ENCODE measurements around the gene ZFP64. TPM values are rescaled to one million over a fixed set of nuclear protein-coding genes. Genes with fewer than 3 reads are reported as not detected.

Gene ZFP64
- total and polyA plus RNA-seq, 2 donors (not counting 3 experiments of a cell fraction or from before 2014, with no cell fraction given), result 31.7 to 35.4 TPM

DNA sequence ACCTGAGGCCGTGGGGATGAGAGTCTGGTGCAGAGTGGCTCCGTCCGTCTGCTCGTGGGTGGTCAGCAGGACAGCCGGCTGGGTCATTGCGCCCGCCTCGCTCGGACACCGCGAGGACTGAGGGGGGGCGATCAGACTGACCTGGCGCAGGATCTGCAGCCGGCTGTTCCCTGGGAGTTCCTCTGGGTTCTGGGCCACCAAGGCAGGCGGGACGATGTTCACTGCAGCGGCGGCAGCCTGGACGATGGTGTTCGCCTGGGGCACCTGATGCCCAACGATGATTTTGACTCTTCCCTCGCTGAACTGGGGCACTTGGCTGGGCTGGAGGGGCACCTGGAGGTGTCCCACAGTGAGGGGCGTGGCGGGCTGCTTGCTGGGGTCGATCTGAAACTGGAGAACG lies 39.2 kb downstream of the ZFP64 start:
- no peak for FAIRE-seq
- ChIA-PET POLR2A (no interaction called here), CTCF (interaction anchor here (1.2 kb wide), 1 partner anchor 9 kb away, joined by 3 read pairs; no protein-coding TSS in a partner anchor)
- no peak for DNase-seq (ENCODE audit: low read depth, low spot score)
- no TSS peak for BruUV-seq (replicated peaks)
- TF ChIP-seq MYC (IDR thresholded peaks at IDR 0.05; ENCODE audit: low read depth, low read length) (no peak), GATA2 (IDR thresholded peaks at IDR 0.05; ENCODE audit: insufficient read depth, insufficient read length, low read depth, low read length) (no peak), FOS (IDR thresholded peaks at IDR 0.05; ENCODE audit: borderline replicate concordance, insufficient read depth, low read length) (no peak), EZH2 (IDR thresholded peaks at IDR 0.05; ENCODE audit: borderline replicate concordance, low read depth, low read length, severe bottlenecking) (no peak), JUN (IDR thresholded peaks at IDR 0.05; ENCODE audit: borderline replicate concordance, insufficient read depth, insufficient read length, low read depth) (no peak), POLR2A (IDR thresholded peaks at IDR 0.05; ENCODE audit: low read depth, low read length) (no peak), POLR2AphosphoS5 (IDR thresholded peaks at IDR 0.05; ENCODE audit: insufficient read depth, low read depth, low read length) (no peak)
- TF ChIP-seq, protein P1, sequence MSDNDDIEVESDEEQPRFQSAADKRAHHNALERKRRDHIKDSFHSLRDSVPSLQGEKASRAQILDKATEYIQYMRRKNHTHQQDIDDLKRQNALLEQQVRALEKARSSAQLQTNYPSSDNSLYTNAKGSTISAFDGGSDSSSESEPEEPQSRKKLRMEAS (IDR thresholded peaks at IDR 0.05; ENCODE audit: insufficient read depth, insufficient read length), result no peak
- TF ChIP-seq, protein P2, sequence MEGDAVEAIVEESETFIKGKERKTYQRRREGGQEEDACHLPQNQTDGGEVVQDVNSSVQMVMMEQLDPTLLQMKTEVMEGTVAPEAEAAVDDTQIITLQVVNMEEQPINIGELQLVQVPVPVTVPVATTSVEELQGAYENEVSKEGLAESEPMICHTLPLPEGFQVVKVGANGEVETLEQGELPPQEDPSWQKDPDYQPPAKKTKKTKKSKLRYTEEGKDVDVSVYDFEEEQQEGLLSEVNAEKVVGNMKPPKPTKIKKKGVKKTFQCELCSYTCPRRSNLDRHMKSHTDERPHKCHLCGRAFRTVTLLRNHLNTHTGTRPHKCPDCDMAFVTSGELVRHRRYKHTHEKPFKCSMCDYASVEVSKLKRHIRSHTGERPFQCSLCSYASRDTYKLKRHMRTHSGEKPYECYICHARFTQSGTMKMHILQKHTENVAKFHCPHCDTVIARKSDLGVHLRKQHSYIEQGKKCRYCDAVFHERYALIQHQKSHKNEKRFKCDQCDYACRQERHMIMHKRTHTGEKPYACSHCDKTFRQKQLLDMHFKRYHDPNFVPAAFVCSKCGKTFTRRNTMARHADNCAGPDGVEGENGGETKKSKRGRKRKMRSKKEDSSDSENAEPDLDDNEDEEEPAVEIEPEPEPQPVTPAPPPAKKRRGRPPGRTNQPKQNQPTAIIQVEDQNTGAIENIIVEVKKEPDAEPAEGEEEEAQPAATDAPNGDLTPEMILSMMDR (IDR thresholded peaks at IDR 0.05; ENCODE audit: extremely low read depth in 1 of 2, insufficient read depth in 1 of 2, low read depth in 1 of 2, low read length in 2 of 2), result no peak
- intact Hi-C loops (cut with micrococcal nuclease) (no loop called here), dilution Hi-C loops (cut with MboI; ENCODE audit: extremely low pct_ligation_motif_present, low sequenced_read_pairs) (no loop called here)
- peaks cover 0 to 15% of the 10 kb centered on the region in 2 experiments for H3K36me3 ChIP-seq (ENCODE audit: control insufficient read depth in 2 of 2, extremely low read depth in 1 of 2, insufficient read depth in 2 of 2, low read length in 2 of 2)
- no peak overlapping the region for H3K9ac ChIP-seq (replicated peaks; ENCODE audit: extremely low read depth, insufficient read depth, low read length)
- H3K27me3 ChIP-seq (ENCODE audit: control insufficient read depth in 2 of 2, insufficient read depth in 2 of 2, low read length in 2 of 2), result no peaks in the 10 kb centered on the region
- H3K79me2 ChIP-seq (ENCODE audit: control insufficient read depth, insufficient read depth, low read length), result no peaks in the 10 kb centered on the region
- H3K9me1 ChIP-seq (replicated peaks; ENCODE audit: control insufficient read depth, extremely low read depth, insufficient read depth, low read length), result no peaks in the 10 kb centered on the region
- no peak overlapping the region for H3K4me3 ChIP-seq (replicated peaks in 1 of 3; ENCODE audit: insufficient read depth in 1 of 3, low read depth in 1 of 3, low read length in 3 of 3)
- H4K20me1 ChIP-seq (replicated peaks; ENCODE audit: control insufficient read depth, extremely low read depth, insufficient read depth, low read length), result no peaks in the 10 kb centered on the region
- H3K9me3 ChIP-seq (replicated peaks; ENCODE audit: control insufficient read depth, insufficient read depth, low read length), result no peaks in the 10 kb centered on the region
- no peak overlapping the region for H3K4me2 ChIP-seq (ENCODE audit: insufficient read depth, low read length)
- no peaks in the 10 kb centered on the region for H3K4me1 ChIP-seq (ENCODE audit: control insufficient read depth, extremely low read depth, insufficient read depth, low read length)
- H3K27ac ChIP-seq (ENCODE audit: insufficient read depth, low read depth, low read length), result no peak overlapping the region
- no peak overlapping the region for H2AFZ ChIP-seq (ENCODE audit: low read depth, low read length)
